CD4-positive, alpha-beta T cell treated with Interferon gamma for 1 hour (primary cell): ENCODE measurements around the gene ABR.
"Not testable (repeated sequence)": the region's sequence is repeated elsewhere in the genome, so short reads cannot be mapped to it uniquely, and the experiment has no call there.

Experiments
- DNase-seq: peaks from one replicate; pipeline ENCODE4 v3.0.0-alpha.2; 2020

ABR gene

GRCh38 chr17:1003972-1004768, 175.6 kb downstream of the ABR start:
- DNase-seq = no peak

DNA sequence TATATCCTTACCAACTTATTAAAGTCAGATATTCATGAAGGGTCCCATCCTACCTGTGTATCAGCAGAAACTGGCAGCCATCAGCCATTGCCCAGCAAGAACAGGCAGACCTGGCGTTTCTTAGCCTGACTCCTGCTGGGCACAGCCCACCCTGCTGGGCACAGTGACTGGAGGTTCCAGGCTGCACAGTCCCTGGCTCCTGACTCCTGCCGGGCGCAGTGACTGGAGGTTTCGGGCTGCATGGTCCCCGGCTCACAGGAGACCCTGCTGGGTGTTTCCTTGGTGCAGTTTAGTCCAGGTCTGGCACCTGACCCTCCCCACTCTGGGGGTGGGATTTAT, 176.2 kb downstream of the ABR start:
- DNase-seq = no peak

- no peak for DNase-seq
Measured at GRCh38 chr17:1002771-1003555, 176.8 kb downstream of the ABR start.

DNA sequence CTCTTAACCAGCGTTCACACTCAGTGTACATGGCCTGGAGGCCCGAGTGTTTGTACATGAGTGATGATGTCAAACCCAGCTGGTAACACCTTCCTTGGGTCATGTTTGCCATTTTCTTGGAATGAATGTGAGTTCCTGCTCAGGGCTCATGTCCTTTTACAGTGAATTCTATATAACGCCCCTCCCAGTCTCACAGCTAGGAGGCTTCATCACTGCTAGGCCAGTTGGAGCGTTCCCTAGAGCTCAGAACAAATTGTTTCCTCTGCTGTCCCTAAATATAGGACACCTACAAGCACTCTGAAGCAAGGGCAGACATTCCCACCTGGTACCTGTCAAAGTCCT, 177.4 kb downstream of the ABR start:
- DNase-seq = no peak

GRCh38 chr17:1001640-1002411, 178.0 kb downstream of the ABR start:
- DNase-seq = no peak

GRCh38 chr17:1000597-1001461, 179.0 kb downstream of the ABR start:
- no peak for DNase-seq

GRCh38 chr17:998111-998510, 181.7 kb downstream of the ABR start:
- DNase-seq = no peak

GRCh38 chr17:996554-997344, 183.0 kb downstream of the ABR start, which contains the start of gene TIMM22:
TSS of gene TIMM22 (plus strand) at chr17:997129. CDS start at chr17:997143, 14 bp downstream.
- DNase-seq = peak; percentile 93

- not testable (repeated sequence) for DNase-seq
Measured at GRCh38 chr17:995324-995723, 184.5 kb downstream of the ABR start.

DNA sequence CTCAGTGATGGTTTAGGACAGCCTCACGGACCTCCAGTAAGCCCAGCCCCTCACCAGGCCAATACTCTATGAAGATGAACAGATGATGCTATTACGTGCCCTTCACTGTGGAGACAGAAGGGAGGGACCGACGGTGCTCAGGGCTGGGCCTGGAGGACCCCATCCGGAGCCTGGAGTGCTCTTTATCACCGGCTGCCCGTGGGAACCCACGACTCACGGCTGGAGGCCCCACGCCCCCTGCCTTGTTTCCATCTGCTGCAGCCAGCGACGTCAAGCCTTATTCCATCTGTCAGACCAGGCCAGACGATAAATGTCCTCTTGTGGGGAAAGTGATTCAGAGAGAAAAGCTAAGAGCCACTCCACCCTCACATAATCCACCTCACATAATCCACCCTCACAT, 186.8 kb downstream of the ABR start:
- no peak for DNase-seq

- DNase-seq = no peak
Measured at GRCh38 chr17:988561-988960, 191.2 kb downstream of the ABR start.

- no peak for DNase-seq
Measured at GRCh38 chr17:987931-988330, 191.8 kb downstream of the ABR start.

DNA sequence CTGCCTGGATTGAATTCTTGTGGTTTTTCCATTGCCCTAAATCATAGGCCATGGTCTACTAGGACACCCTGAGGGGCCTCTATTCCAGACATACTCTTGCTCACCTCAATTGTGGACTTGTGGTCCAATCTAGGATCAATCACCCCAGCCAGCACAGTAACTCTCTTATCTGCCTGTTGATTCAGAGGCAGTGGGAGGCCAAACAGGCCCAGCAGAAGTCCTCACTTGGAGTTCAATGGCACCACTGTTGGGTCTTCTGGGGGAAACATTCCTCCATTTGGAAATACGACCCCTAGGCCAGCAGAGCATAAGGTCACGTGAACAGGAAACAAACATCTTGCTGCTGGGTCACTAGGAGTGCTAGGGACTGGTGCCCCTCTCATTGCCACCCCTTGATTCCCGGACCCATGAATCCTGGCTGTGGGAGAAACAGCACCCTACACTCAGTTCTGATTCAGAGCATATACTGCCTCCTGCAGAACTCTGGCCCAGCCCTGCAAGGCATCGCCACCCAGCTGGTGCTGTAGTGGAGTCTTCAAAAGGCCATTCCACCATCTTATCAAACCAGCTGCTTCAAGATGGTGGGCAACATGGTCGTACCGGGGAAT, 193.4 kb downstream of the ABR start:
- DNase-seq = no peak

GRCh38 chr17:983921-984320, 195.9 kb downstream of the ABR start:
- DNase-seq = no peak

GRCh38 chr17:981292-981658, 198.5 kb downstream of the ABR start:
- no peak for DNase-seq

DNA sequence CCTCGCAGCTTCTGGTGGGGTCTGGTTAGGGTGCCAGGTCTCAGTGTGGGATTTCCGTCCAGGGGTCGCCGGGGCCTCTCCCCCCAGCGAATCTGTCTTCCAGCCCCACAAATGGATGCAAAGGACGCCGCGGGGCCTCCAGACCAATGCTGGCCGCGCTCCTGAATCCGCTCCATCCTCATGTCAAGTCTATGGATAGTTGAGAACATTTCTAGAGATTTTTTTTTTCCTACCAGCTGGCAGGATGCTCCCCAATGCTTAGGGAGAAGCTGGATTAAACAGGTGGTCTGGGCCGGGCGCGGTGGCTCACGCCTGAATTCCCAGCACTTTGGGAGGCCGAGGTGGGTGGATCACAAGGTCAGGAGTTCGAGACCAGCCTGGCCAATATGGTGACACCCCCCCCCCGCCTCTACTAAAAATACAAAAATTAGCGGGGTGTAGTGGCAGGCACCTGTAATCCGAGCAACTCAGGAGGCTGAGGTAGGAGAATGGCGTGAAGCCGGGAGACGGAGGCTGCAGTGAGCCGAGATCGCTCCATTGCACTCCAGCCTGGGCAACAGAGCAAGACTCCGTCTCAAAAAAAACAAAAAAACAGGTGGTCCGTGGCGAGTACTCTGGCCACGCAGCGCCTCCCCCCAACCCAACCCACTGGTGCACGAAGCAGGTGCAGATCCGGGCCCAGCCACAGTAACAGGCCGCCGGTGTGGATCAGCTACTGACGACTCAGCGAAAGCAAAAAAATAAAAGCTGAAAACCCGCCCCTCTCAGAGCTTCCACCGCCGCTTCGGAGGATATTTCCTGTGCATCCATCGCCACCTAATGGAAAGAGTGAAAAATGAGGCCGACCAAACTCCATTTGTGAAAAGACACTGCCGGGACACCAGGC, 199.1 kb downstream of the ABR start:
- peak; percentile 83 for DNase-seq

GRCh38 chr17:979539-980405, 200.0 kb downstream of the ABR start, which contains the start of gene NXN:
TSS of gene NXN (minus strand) at chr17:979776.
- peak; percentile 80 for DNase-seq

GRCh38 chr17:979212-979538, 200.6 kb downstream of the ABR start:
- DNase-seq = no peak
